Neural progenitor cell (in vitro differentiated cells): ENCODE measurements around the gene HELQ.
"Not testable (repeated sequence)": the region's sequence is repeated elsewhere in the genome, so short reads cannot be mapped to it uniquely, and the experiment has no call there.

ENCODE experiments used
- CTCF ChIP-seq: fragments of 200-600 bp; sonication (generic); IDR thresholded peaks from 2 replicates; pipeline ENCODE4 v1.5.1; 2017; ENCODE audit warnings: antibody characterized with exemption, mild to moderate bottlenecking
- EZH2 ChIP-seq: fragments of 200-600 bp; sonication (generic); IDR thresholded peaks from 2 replicates; pipeline ENCODE4 v1.6.1; 2017; ENCODE audit warnings: antibody characterized with exemption, mild to moderate bottlenecking, moderate library complexity
- EZH2phosphoT487 ChIP-seq: fragments of 200-600 bp; sonication (generic); IDR thresholded peaks from 2 replicates; pipeline ENCODE4 v1.6.1; 2017; ENCODE audit warnings: antibody characterized with exemption

DNA sequence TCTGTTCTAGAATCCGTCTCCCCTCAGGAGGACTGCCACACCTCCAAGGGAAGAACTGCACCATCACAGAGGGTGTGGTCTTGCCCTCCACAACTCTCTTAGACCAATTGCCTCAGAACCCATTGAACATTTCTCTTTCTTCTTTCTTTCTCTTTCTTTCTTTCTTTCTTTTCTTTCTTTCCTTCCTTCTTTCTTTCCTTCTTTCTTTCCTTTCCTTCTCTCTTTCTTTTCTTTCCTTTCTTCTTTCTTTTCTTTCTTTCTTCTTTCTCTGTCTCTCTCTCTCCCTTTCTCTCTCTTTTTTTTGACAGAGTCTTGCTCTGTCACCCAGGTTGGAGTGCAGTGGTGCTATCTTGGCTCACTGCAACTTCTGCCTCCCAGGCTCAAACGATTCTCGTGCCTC is 46.0 kb upstream of the HELQ start:
- TF ChIP-seq CTCF, EZH2, EZH2phosphoT487: not testable (repeated sequence)
